ENCODE measurements around the gene SH3RF3.
"Not testable (repeated sequence)": the region's sequence is repeated elsewhere in the genome, so short reads cannot be mapped to it uniquely, and the experiment has no call there.

SH3RF3 gene

GRCh38 chr2:109128616-109129355 lies at the start of gene SH3RF3:
TSS of gene SH3RF3 (plus strand) at chr2:109129205.
- DNase-seq = peak; percentile 23

- DNase-seq = no peak
These were observed 49.4 kb upstream of the SH3RF3 start for GRCh38 chr2:109079590-109079989.

GRCh38 chr2:109080109-109080508 lies 48.9 kb upstream of the SH3RF3 start:
- DNase-seq = no peak

GRCh38 chr2:109080757-109081156 lies 48.2 kb upstream of the SH3RF3 start:
- DNase-seq = no peak

- no peak for DNase-seq
These were observed 47.6 kb upstream of the SH3RF3 start for GRCh38 chr2:109081374-109081773.

- DNase-seq = no peak
These were observed 45.2 kb upstream of the SH3RF3 start for GRCh38 chr2:109083771-109084170.

- no peak for DNase-seq
These were observed 44.7 kb upstream of the SH3RF3 start for GRCh38 chr2:109084341-109084740.

- no peak for DNase-seq
These were observed 42.9 kb upstream of the SH3RF3 start for GRCh38 chr2:109085912-109086742.

GRCh38 chr2:109086743-109087020 lies 42.3 kb upstream of the SH3RF3 start:
- DNase-seq = no peak

GRCh38 chr2:109087055-109087663 lies 41.8 kb upstream of the SH3RF3 start:
- DNase-seq = no peak

GRCh38 chr2:109089602-109090300 lies 39.3 kb upstream of the SH3RF3 start:
- DNase-seq = no peak

GRCh38 chr2:109091526-109091925 lies 37.5 kb upstream of the SH3RF3 start:
- no peak for DNase-seq

- DNase-seq = no peak
These were observed 34.9 kb upstream of the SH3RF3 start for GRCh38 chr2:109094144-109094543.

GRCh38 chr2:109098251-109098920 lies 30.6 kb upstream of the SH3RF3 start:
- DNase-seq = no peak

- DNase-seq = no peak
These were observed 30.1 kb upstream of the SH3RF3 start for GRCh38 chr2:109098921-109099273.

GRCh38 chr2:109102588-109103233 lies 26.3 kb upstream of the SH3RF3 start:
- no peak for DNase-seq

- no peak for DNase-seq
These were observed 23.9 kb upstream of the SH3RF3 start for GRCh38 chr2:109105113-109105512.

- DNase-seq = no peak
These were observed 20.3 kb upstream of the SH3RF3 start for GRCh38 chr2:109108740-109109139.

- no peak for DNase-seq
These were observed 19.7 kb upstream of the SH3RF3 start for GRCh38 chr2:109109342-109109741.

- DNase-seq = no peak
These were observed 18.8 kb upstream of the SH3RF3 start for GRCh38 chr2:109110170-109110569.

- not testable (repeated sequence) for DNase-seq
These were observed 11.8 kb upstream of the SH3RF3 start for GRCh38 chr2:109117181-109117580.

- DNase-seq = no peak
These were observed 11.2 kb upstream of the SH3RF3 start for GRCh38 chr2:109117780-109118179.

Measured in CD4-positive, alpha-beta T cell treated with Interferon gamma for 1 hour (primary cell).